K562 (cell line): ENCODE results near the gene KRR1. TPM values are rescaled to one million over a fixed set of nuclear protein-coding genes. Genes with fewer than 3 reads are reported as not detected.

Source experiments
- MBD2 ChIP-seq: sonication (generic); IDR thresholded peaks from 2 replicates; pipeline ENCODE4 v1.6.1; 2016; ENCODE audit warnings: low read depth, borderline replicate concordance
- MTF1 ChIP-seq: fragments of 250-450 bp; sonication (Bioruptor Pico); IDR thresholded peaks from 2 replicates; pipeline ENCODE4 v1.9.0; 2021; ENCODE audit warnings: moderate library complexity, mild to moderate bottlenecking, inconsistent platforms, borderline replicate concordance
- NR2C2 ChIP-seq, 2 experiments: fragments of 200-800 bp in 1 of 2; sonication (Bioruptor generic) in 1 of 2; sonication (generic) in 1 of 2; formaldehyde crosslinking in 1 of 2; IDR thresholded peaks; 2 replicates each; pipeline versions ENCODE4 v1.6.1 to v1.8.0; 2016 to 2022; ENCODE audit warnings: mild to moderate bottlenecking in 1 of 2, missing compliant biosample characterization in 1 of 2, missing genetic modification characterization in 1 of 2, missing genetic modification reagents in 1 of 2
- POU5F1 ChIP-seq: fragments of 150-350 bp; IDR thresholded peaks from 2 replicates; pipeline ENCODE4 v1.6.1; 2014; ENCODE audit warnings: borderline replicate concordance, low read length, low read depth, mild to moderate bottlenecking; ENCODE audit not compliant: partially characterized antibody
- SIN3B ChIP-seq: fragments of 450-650 bp; IDR thresholded peaks from 2 replicates; pipeline ENCODE4 v1.6.1; 2017; ENCODE audit warnings: low read depth, mild to moderate bottlenecking, moderate library complexity
- SP1 ChIP-seq: sonication (generic); formaldehyde crosslinking; IDR thresholded peaks from 2 replicates; pipeline ENCODE4 v1.8.1; 2022; ENCODE audit warnings: mild to moderate bottlenecking, missing genetic modification reagents
- TARDBP ChIP-seq: fragments of 450-650 bp; IDR thresholded peaks from 2 replicates; pipeline ENCODE4 v1.6.1; 2016
- polyA plus RNA-seq, 8 experiments: library from polyadenylated mRNA; depleted of rRNA in 4 of 8; stranded (reverse) in 5 of 8; unstranded in 3 of 8; fragments of >200 nt; fragmentation: Nextera tagmentation in 2 of 8; fragmentation: Illumina TruSeq in 1 of 8; extraction: Ambion mirVana in 2 of 8; extraction: Trizol in 1 of 8; gene quantifications; 2 replicates each; pipeline versions ENCODE4 v1.2.1 to v1.2.3, GENCODE V29; 2011 to 2014; ENCODE audit warnings: inconsistent platforms in 1 of 8, missing spikeins in 1 of 8
- total RNA-seq, 7 experiments: library from RNA; depleted of rRNA in 6 of 7; stranded (reverse); fragments of >200 nt in 6 of 7; fragmentation: Illumina TruSeq in 2 of 7; extraction: Trizol in 2 of 7; gene quantifications; 2 replicates each; pipeline versions ENCODE4 v1.2.1 to v1.2.3, GENCODE V29; 2011 to 2021; ENCODE audit warnings: low replicate concordance in 1 of 7
- TF ChIP-seq, protein P1 (sequence below): fragments of 250-450 bp; sonication (Bioruptor Pico); IDR thresholded peaks from 2 replicates; pipeline ENCODE4 v1.4.0; 2020; ENCODE audit warnings: mild to moderate bottlenecking, moderate library complexity, borderline replicate concordance
- TF ChIP-seq, protein P2 (sequence below): fragments of 250-450 bp; sonication (Bioruptor Pico); IDR thresholded peaks from 2 replicates; pipeline ENCODE4 v1.5.0; 2021; ENCODE audit warnings: mild to moderate bottlenecking, borderline replicate concordance

Gene KRR1
- total and polyA plus RNA-seq, 9 of the 15 experiments (the other 6 are each of a cell fraction or from before 2014, with no cell fraction given) = 42.6 to 102 (median 61.0) TPM

DNA sequence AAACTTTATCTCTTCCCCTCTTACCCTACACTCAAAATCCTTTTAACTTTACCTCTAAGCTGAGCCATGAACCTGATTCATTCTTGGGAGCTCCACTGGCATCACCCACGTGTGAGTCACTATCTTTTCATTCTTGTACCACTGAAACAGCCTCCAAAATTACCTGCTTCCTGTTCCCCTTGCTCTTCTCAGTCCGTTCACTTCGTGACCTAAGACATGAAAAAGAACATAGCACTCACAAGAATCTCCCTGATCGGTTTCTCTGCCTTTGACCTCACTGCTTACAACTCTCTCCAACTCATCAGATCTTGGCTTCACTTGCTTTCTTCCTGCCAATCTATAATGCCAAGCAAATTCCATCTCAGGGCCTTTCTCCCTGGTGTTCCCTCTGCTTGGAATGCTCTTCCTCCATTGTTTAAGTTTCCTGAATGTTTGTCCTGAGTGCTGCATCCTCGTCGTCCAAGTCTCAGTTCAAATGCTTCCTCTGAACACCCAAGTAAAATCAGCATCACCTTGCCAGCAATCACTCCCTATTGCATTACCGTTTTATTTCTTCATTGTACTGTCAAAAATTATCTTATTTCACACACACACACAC, 21.7 kb downstream of the KRR1 start (continued):
- TF ChIP-seq, protein P1, sequence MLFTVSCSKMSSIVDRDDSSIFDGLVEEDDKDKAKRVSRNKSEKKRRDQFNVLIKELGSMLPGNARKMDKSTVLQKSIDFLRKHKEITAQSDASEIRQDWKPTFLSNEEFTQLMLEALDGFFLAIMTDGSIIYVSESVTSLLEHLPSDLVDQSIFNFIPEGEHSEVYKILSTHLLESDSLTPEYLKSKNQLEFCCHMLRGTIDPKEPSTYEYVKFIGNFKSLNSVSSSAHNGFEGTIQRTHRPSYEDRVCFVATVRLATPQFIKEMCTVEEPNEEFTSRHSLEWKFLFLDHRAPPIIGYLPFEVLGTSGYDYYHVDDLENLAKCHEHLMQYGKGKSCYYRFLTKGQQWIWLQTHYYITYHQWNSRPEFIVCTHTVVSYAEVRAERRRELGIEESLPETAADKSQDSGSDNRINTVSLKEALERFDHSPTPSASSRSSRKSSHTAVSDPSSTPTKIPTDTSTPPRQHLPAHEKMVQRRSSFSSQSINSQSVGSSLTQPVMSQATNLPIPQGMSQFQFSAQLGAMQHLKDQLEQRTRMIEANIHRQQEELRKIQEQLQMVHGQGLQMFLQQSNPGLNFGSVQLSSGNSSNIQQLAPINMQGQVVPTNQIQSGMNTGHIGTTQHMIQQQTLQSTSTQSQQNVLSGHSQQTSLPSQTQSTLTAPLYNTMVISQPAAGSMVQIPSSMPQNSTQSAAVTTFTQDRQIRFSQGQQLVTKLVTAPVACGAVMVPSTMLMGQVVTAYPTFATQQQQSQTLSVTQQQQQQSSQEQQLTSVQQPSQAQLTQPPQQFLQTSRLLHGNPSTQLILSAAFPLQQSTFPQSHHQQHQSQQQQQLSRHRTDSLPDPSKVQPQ (CRISPR knock-in tag) = no peak
- TF ChIP-seq TARDBP (no peak), POU5F1 (no peak), SP1 (no peak), MBD2 (no peak), NR2C2 (CRISPR knock-in tag; IDR thresholded peaks at IDR 0.05) (no peak), NR2C2 (tag; IDR thresholded peaks at IDR 0.05) (no peak), MTF1 (no peak), SIN3B (no peak)
- TF ChIP-seq, protein P2, sequence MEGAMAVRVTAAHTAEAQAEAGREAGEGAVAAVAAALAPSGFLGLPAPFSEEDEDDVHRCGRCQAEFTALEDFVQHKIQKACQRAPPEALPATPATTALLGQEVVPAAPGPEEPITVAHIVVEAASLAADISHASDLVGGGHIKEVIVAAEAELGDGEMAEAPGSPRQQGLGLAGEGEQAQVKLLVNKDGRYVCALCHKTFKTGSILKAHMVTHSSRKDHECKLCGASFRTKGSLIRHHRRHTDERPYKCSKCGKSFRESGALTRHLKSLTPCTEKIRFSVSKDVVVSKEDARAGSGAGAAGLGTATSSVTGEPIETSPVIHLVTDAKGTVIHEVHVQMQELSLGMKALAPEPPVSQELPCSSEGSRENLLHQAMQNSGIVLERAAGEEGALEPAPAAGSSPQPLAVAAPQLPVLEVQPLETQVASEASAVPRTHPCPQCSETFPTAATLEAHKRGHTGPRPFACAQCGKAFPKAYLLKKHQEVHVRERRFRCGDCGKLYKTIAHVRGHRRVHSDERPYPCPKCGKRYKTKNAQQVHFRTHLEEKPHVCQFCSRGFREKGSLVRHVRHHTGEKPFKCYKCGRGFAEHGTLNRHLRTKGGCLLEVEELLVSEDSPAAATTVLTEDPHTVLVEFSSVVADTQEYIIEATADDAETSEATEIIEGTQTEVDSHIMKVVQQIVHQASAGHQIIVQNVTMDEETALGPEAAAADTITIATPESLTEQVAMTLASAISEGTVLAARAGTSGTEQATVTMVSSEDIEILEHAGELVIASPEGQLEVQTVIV (CRISPR knock-in tag) = no peak
